HUES6 (cell line): ENCODE results near the gene SLC34A3.
"Not testable (repeated sequence)": the region's sequence is repeated elsewhere in the genome, so short reads cannot be mapped to it uniquely, and the experiment has no call there.

Source experiments
- H3K27ac ChIP-seq: 2 replicates; pipeline ENCODE4 v1.7.0; 2013; ENCODE audit warnings: low read depth, mild to moderate bottlenecking, low read length, inconsistent platforms
- H3K27me3 ChIP-seq: 2 replicates; pipeline ENCODE4 v1.6.1; 2013; ENCODE audit warnings: low read length; ENCODE audit not compliant: control insufficient read depth, insufficient read depth
- H3K36me3 ChIP-seq: 2 replicates; pipeline ENCODE4 v1.6.1; 2013; ENCODE audit warnings: low read length; ENCODE audit not compliant: control insufficient read depth, insufficient read depth
- H3K4me1 ChIP-seq: 2 replicates; pipeline ENCODE4 v1.6.1; 2013; ENCODE audit warnings: low read length; ENCODE audit not compliant: control insufficient read depth, insufficient read depth
- H3K4me3 ChIP-seq: 2 replicates; pipeline ENCODE4 v1.5.1; 2013; ENCODE audit warnings: low read depth, low read length
- H3K9ac ChIP-seq: one replicate; pipeline ENCODE4 v1.6.1; 2013; ENCODE audit warnings: mild to moderate bottlenecking, low read length
- H3K9me3 ChIP-seq: 2 replicates; pipeline ENCODE4 v1.6.1; 2013; ENCODE audit warnings: low read depth, low read length; ENCODE audit not compliant: control insufficient read depth, insufficient read depth

SLC34A3 gene

GRCh38 chr9:137233143-137233980, 2.7 kb downstream of the SLC34A3 start:
- Histone ChIP-seq H3K27ac (no peak overlapping the region), H3K4me1 (peaks cover 27% of the 10 kb centered on the region), H3K4me3 (no peak overlapping the region), H3K9me3 (no peaks in the 10 kb centered on the region), H3K9ac (no peak overlapping the region), H3K27me3 (no peaks in the 10 kb centered on the region), H3K36me3 (no peaks in the 10 kb centered on the region)

- H3K9me3 ChIP-seq, result no peaks in the 10 kb centered on the region
- H3K36me3 ChIP-seq, result no peaks in the 10 kb centered on the region
- H3K9ac ChIP-seq, result no peak overlapping the region
- no peak overlapping the region for H3K4me3 ChIP-seq
- no peaks in the 10 kb centered on the region for H3K27me3 ChIP-seq
- no peak overlapping the region for H3K27ac ChIP-seq
- peaks cover 30% of the 10 kb centered on the region for H3K4me1 ChIP-seq
Observed at GRCh38 chr9:137234055-137234697, 3.5 kb downstream of the SLC34A3 start.

- Histone ChIP-seq H3K27ac (no peak overlapping the region), H3K36me3 (no peaks in the 10 kb centered on the region), H3K9me3 (no peaks in the 10 kb centered on the region), H3K4me1 (peaks cover 26% of the 10 kb centered on the region), H3K4me3 (no peak overlapping the region), H3K27me3 (no peaks in the 10 kb centered on the region), H3K9ac (no peak overlapping the region)
Observed at GRCh38 chr9:137234758-137235423, 4.2 kb downstream of the SLC34A3 start.

GRCh38 chr9:137235424-137236237, 4.9 kb downstream of the SLC34A3 start:
- no peak overlapping the region for H3K9ac ChIP-seq
- no peak overlapping the region for H3K4me3 ChIP-seq
- H3K27ac ChIP-seq, result no peak overlapping the region
- peaks cover 26% of the 10 kb centered on the region for H3K4me1 ChIP-seq
- no peaks in the 10 kb centered on the region for H3K27me3 ChIP-seq
- no peaks in the 10 kb centered on the region for H3K9me3 ChIP-seq
- H3K36me3 ChIP-seq, result no peaks in the 10 kb centered on the region

- Histone ChIP-seq H3K4me1 (peaks cover 26% of the 10 kb centered on the region), H3K9ac (no peak overlapping the region), H3K36me3 (no peaks in the 10 kb centered on the region), H3K9me3 (no peaks in the 10 kb centered on the region), H3K27me3 (no peaks in the 10 kb centered on the region), H3K27ac (no peak overlapping the region), H3K4me3 (0 out of 2 replicates have a peak overlapping the region, but pooled peaks have one; percentile 20)
Observed at GRCh38 chr9:137236238-137236935, 5.7 kb downstream of the SLC34A3 start.

- Histone ChIP-seq H3K4me1 (peaks cover 26% of the 10 kb centered on the region), H3K9ac (no peak overlapping the region), H3K27ac (no peak overlapping the region), H3K9me3 (no peaks in the 10 kb centered on the region), H3K36me3 (peaks cover under 1% of the 10 kb centered on the region), H3K27me3 (no peaks in the 10 kb centered on the region), H3K4me3 (0 out of 2 replicates have a peak overlapping the region, but pooled peaks have one; percentile 20)
Observed at GRCh38 chr9:137236936-137237421, 6.3 kb downstream of the SLC34A3 start.

GRCh38 chr9:137237759-137238726, 7.3 kb downstream of the SLC34A3 start:
- H3K4me1 ChIP-seq, result peaks cover 35% of the 10 kb centered on the region
- no peaks in the 10 kb centered on the region for H3K9me3 ChIP-seq
- H3K36me3 ChIP-seq, result peaks cover 11% of the 10 kb centered on the region
- no peak overlapping the region for H3K9ac ChIP-seq
- no peak overlapping the region for H3K4me3 ChIP-seq
- no peaks in the 10 kb centered on the region for H3K27me3 ChIP-seq
- no peak overlapping the region for H3K27ac ChIP-seq

- peaks cover 47% of the 10 kb centered on the region for H3K4me1 ChIP-seq
- H3K4me3 ChIP-seq, result peak overlapping the region; percentile 83
- H3K9ac ChIP-seq, result peak overlapping the region; percentile 93
- peaks cover 21% of the 10 kb centered on the region for H3K36me3 ChIP-seq
- peak overlapping the region; percentile 89; the same call in 1 of the 2 replicates for H3K27ac ChIP-seq
- not testable (repeated sequence) for H3K27me3 ChIP-seq, H3K9me3 ChIP-seq
Observed at GRCh38 chr9:137239541-137240200, 9.0 kb downstream of the SLC34A3 start.

GRCh38 chr9:137240318-137240840, 9.7 kb downstream of the SLC34A3 start:
- H3K4me3 ChIP-seq, result peak overlapping the region; percentile 83
- H3K9ac ChIP-seq, result peak overlapping the region; percentile 93
- peaks cover 54% of the 10 kb centered on the region for H3K4me1 ChIP-seq
- H3K9me3 ChIP-seq, result no peaks in the 10 kb centered on the region
- H3K36me3 ChIP-seq, result peaks cover 21% of the 10 kb centered on the region
- H3K27me3 ChIP-seq, result no peaks in the 10 kb centered on the region
- peak overlapping the region; percentile 89; the same call in 1 of the 2 replicates for H3K27ac ChIP-seq
